Thyroid gland (tissue), 4 donors: ENCODE results near the gene SVBP. TPM values are rescaled to one million over a fixed set of nuclear protein-coding genes. Genes with fewer than 3 reads are reported as not detected.

Experiments
- DNase-seq, 2 donors: peaks; one replicate each; pipeline ENCODE4 v3.0.0-alpha.2; 2019
- H3K27ac ChIP-seq, 3 donors: fragments of 200-600 bp; sonication (generic); 1 replicate in 2 of 3; 2 replicates in 1 of 3; pipeline ENCODE4 v1.5.1; 2016 to 2019; ENCODE audit warnings: mild to moderate bottlenecking in 1 of 3, moderate library complexity in 1 of 3
- H3K27me3 ChIP-seq: fragments of 200-600 bp; sonication (generic); one replicate; pipeline ENCODE4 v1.5.1; 2019
- H3K36me3 ChIP-seq, 2 donors: fragments of 200-600 bp; sonication (generic); one replicate each; pipeline ENCODE4 v1.5.1; 2016 to 2019
- H3K4me1 ChIP-seq, 2 donors: fragments of 200-600 bp; sonication (generic); one replicate each; pipeline ENCODE4 v1.5.1; 2017 to 2019
- H3K4me3 ChIP-seq, 3 donors: fragments of 200-600 bp; sonication (generic); replicated peaks in 1 of 3; 1 replicate in 2 of 3; 2 replicates in 1 of 3; pipeline ENCODE4 v1.5.1; 2016; ENCODE audit warnings: mild to moderate bottlenecking in 1 of 3
- H3K9me3 ChIP-seq: fragments of 200-600 bp; sonication (generic); one replicate; pipeline ENCODE4 v1.5.1; 2017
- POLR2A ChIP-seq, 2 donors: fragments of 450-650 bp; IDR thresholded peaks; one replicate each; pipeline ENCODE4 v1.6.1; 2017; ENCODE audit warnings: antibody characterized with exemption in 2 of 2, mild to moderate bottlenecking in 2 of 2, moderate library complexity in 1 of 2
- WGBS, 2 donors: methylation state at CpG; one replicate each; pipeline ENCODE4 v1.1.5; 2017; 5-methylcytosine and 5-hydroxymethylcytosine counted together
- intact Hi-C: fragments of 100-400 bp; cut with DNase I; formaldehyde crosslinking; loops from one replicate; pipeline ENCODE4 v1.15.1; 2023
- total RNA-seq, 4 donors: library from RNA; depleted of rRNA; stranded (reverse); fragments of >200 nt; gene quantifications; one replicate each; pipeline ENCODE4 v1.2.3, GENCODE V29; 2016
- TF ChIP-seq, protein P1 (sequence below), 6 experiments: fragments of 200-600 bp in 3 of 6; fragments of 450-650 bp in 3 of 6; sonication (generic) in 3 of 6; IDR thresholded peaks; one replicate each; pipeline ENCODE4 v1.5.1; 2016 to 2019; ENCODE audit warnings: antibody characterized with exemption in 6 of 6, mild to moderate bottlenecking in 2 of 6, inconsistent platforms in 1 of 6, moderate library complexity in 1 of 6

SVBP gene
- total RNA-seq, 4 donors from 2014 or later: 20.4 to 29.0 (median 21.6) TPM

DNA sequence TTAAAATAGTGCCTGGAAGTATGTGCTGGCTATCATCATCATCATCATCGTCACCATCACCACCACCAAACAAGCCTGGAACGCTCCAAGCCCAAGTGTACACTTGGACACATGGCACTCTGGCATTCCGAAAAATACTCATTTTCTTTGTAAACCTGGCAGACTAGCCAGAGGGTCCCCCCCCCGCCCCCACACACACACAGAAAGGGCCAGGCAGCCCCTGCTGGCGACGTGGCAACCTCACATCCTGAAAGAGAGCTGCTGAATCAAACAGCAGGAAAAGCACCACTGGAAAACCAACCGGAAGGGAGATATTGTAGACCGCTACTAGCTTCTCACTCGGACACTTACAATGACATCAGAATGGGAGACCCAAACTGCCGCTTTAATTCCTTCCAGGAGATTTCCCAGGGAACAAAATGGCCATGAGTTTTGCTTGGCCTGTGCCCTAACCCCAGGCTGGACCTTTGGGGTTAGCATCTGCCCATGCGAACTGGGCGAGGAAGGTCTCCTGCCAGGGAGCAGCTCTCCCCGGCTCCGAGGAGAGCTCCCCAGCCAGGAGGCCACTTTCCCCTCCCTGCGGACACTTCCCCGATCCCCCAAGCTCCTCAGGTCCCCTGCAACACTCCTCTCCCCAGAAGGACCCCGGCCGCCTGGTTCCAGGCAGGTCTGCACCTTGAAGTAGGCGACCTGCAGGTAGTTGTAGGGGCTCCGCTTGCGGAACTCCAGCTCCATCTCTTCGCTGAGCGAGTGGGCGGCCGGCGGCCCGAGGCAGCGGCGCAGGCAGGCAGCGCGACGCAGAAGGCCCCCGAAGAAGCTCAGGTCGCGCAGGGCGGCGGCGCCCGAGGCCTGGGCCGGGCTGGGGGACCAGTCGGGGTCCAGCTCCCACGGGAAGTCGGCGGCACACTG lies 51.1 kb downstream of the SVBP start:
- peaks cover 0 to 4% of the 10 kb centered on the region in 2 donors for H3K36me3 ChIP-seq
- peak overlapping the region; percentile 93 to 97 (median 97) for H3K4me3 ChIP-seq
- no peaks in the 10 kb centered on the region for H3K9me3 ChIP-seq
- DNase-seq: peak; percentile 39 to 44
- H3K27ac ChIP-seq: peak overlapping the region; percentile 62 to 79 (median 69)
- 2% methylated on average over 18 to 19 of the region's 44 CpGs for WGBS, 2 donors
- intact Hi-C loops: loop anchor here (5.0 kb wide), 1 partner anchor 51 kb away; the partner anchor contains the start of genes ERMAP and SVBP
- H3K4me1 ChIP-seq: peaks cover 10 to 23% of the 10 kb centered on the region in 2 donors
- H3K27me3 ChIP-seq: no peaks in the 10 kb centered on the region
- TF ChIP-seq POLR2A (IDR thresholded peaks at IDR 0.05): no peak
- TF ChIP-seq, protein P1, sequence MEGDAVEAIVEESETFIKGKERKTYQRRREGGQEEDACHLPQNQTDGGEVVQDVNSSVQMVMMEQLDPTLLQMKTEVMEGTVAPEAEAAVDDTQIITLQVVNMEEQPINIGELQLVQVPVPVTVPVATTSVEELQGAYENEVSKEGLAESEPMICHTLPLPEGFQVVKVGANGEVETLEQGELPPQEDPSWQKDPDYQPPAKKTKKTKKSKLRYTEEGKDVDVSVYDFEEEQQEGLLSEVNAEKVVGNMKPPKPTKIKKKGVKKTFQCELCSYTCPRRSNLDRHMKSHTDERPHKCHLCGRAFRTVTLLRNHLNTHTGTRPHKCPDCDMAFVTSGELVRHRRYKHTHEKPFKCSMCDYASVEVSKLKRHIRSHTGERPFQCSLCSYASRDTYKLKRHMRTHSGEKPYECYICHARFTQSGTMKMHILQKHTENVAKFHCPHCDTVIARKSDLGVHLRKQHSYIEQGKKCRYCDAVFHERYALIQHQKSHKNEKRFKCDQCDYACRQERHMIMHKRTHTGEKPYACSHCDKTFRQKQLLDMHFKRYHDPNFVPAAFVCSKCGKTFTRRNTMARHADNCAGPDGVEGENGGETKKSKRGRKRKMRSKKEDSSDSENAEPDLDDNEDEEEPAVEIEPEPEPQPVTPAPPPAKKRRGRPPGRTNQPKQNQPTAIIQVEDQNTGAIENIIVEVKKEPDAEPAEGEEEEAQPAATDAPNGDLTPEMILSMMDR (IDR thresholded peaks at IDR 0.05): peak in 4 of 6 experiments; percentile 28 to 44 (median 41)

DNA sequence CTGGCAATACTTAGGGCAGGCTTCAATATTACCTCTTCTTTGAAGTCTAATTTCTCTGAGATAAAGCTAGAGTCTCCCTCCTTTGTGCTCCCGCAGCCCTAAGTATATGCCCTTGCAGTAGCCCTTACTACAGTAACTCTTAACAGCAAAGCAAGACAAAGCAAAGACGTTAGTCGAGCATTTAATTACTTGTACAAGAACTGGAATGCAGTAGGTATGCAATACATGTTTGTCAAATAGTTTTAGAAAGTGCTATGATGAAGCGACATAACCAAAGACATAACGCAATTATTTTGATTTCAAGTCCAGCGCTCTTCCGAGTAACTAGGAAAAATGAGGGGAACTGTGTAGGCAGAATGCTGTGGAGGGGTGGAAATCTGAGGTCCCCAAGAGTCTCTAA lies 51.9 kb downstream of the SVBP start:
- peaks cover 10 to 23% of the 10 kb centered on the region in 2 donors for H3K4me1 ChIP-seq
- DNase-seq: no peak
- H3K27me3 ChIP-seq: no peaks in the 10 kb centered on the region
- no peak overlapping the region for H3K27ac ChIP-seq
- WGBS, 2 donors: 23 to 29% methylated on average over 7 of the region's 7 CpGs
- no peak overlapping the region for H3K4me3 ChIP-seq
- H3K9me3 ChIP-seq: no peaks in the 10 kb centered on the region
- TF ChIP-seq, protein P1 (IDR thresholded peaks at IDR 0.05): no peak
- TF ChIP-seq POLR2A (IDR thresholded peaks at IDR 0.05): no peak
- intact Hi-C loops: loop anchor here (5.0 kb wide), 1 partner anchor 52 kb away; the partner anchor contains the start of genes ERMAP and SVBP
- H3K36me3 ChIP-seq: peaks cover 0 to 4% of the 10 kb centered on the region in 2 donors

DNA sequence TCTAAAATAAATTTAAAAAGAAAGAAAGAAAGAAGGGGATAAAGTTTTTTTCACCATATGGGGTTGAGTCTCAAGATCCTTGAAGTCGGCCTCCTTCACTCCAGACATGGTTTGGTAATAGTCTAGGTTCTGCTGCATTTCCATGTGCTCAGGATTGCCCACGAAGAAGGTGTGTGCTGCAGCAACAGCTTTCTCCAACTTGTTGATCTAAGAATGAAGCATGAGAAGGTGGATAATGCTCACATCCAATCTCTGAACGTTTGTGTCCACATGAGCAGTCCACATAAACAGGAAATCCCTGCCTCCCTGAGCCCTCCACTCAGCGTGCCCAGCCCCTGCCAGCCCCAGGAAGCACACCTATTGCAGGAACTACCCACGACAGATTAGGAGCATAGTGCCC lies 54.9 kb downstream of the SVBP start:
- H3K4me3 ChIP-seq: no peak overlapping the region
- DNase-seq: no peak
- no peaks in the 10 kb centered on the region for H3K27me3 ChIP-seq
- peaks cover 10 to 15% of the 10 kb centered on the region in 2 donors for H3K36me3 ChIP-seq
- WGBS, 2 donors: 61 to 75% methylated on average over 5 of the region's 5 CpGs
- H3K4me1 ChIP-seq: peaks cover 10 to 11% of the 10 kb centered on the region in 2 donors
- TF ChIP-seq, protein P1 (IDR thresholded peaks at IDR 0.05): no peak
- no peak for TF ChIP-seq POLR2A (IDR thresholded peaks at IDR 0.05)
- H3K27ac ChIP-seq: no peak overlapping the region
- H3K9me3 ChIP-seq: no peaks in the 10 kb centered on the region
- intact Hi-C loops: no loop called here

DNA sequence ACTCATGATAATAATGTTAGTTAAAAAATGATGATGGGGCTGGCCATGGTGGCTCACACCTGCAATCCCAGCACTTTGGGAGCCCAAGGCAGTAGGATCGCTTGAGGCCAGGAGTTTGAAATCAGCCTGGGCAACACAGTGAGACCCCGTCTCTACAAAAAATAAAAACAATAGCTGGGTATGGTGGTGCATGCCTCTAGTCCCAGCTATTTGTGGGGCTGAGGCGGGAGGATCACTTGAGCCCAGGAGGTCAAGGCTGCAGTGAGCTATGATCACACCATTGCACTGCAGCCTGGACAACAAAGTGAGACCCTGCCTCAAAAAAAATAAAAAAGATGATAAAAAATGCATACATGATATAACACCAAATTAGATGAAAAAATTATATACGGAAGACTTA lies 55.6 kb downstream of the SVBP start:
- Histone ChIP-seq H3K27me3 (no peaks in the 10 kb centered on the region), H3K4me3 (no peak overlapping the region), H3K36me3 (peaks cover 10 to 15% of the 10 kb centered on the region in 2 donors), H3K9me3 (no peaks in the 10 kb centered on the region), H3K4me1 (peaks cover 10 to 11% of the 10 kb centered on the region in 2 donors), H3K27ac (no peak overlapping the region)
- WGBS, 2 donors: 95 to 97% methylated on average over 4 of the region's 4 CpGs
- TF ChIP-seq POLR2A (IDR thresholded peaks at IDR 0.05): no peak
- TF ChIP-seq, protein P1 (IDR thresholded peaks at IDR 0.05): no peak
- intact Hi-C loops: no loop called here
- no peak for DNase-seq

DNA sequence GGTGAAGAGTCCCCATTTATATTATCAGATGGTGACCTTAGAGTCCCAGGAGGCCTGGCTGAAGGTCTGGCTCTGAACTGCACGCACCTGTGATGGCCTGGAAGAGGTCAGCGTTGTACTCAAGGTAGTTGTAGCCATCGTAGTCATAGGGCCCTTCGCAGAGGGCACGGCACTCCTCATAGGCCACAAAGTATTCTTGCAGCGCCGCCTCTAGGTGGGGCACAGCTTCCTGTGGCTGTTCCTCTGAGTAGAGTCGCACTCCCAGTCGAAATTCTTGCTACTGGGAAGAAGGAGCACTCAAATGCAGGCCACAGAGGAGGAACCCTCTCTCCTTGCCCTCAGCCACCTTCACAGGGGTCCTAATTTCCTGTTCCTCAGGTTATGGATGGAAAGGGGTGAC lies 58.1 kb downstream of the SVBP start:
- intact Hi-C loops: loop anchor here (5.0 kb wide), 1 partner anchor 182 kb away; no protein-coding TSS in a partner anchor

More for the DNA sequence above, 58.1 kb downstream of the SVBP start:
- H3K27ac ChIP-seq: no peak overlapping the region
- no peaks in the 10 kb centered on the region for H3K9me3 ChIP-seq
- WGBS, 2 donors: 77 to 81% methylated on average over 9 of the region's 9 CpGs
- H3K27me3 ChIP-seq: no peaks in the 10 kb centered on the region
- H3K4me3 ChIP-seq: no peak overlapping the region
- no peaks in the 10 kb centered on the region for H3K4me1 ChIP-seq
- no peak for TF ChIP-seq POLR2A (IDR thresholded peaks at IDR 0.05)
- TF ChIP-seq, protein P1 (IDR thresholded peaks at IDR 0.05): no peak
- H3K36me3 ChIP-seq: peaks cover 31 to 34% of the 10 kb centered on the region in 2 donors
- no peak for DNase-seq
